Activated B cell treated with CpG ODN at 0.5 μM for 24 hours (primary cell): ENCODE measurements around the gene ABHD3. TPM values are rescaled to one million over a fixed set of nuclear protein-coding genes. Genes with fewer than 3 reads are reported as not detected.
"Not testable (repeated sequence)": the region's sequence is repeated elsewhere in the genome, so short reads cannot be mapped to it uniquely, and the experiment has no call there.

Experiments used
- ATAC-seq: fragments of 200-7000 bp; cut with Tn5 transposase; one replicate; pipeline ENCODE4 v1.10.0; 2021; ENCODE audit warnings: low read depth, mild to moderate bottlenecking, moderate library complexity
- CTCF ChIA-PET: fragments of 350-600 bp; sonication (Branson Sonifier 250); formaldehyde crosslinking; loops from one replicate; lab custom pipeline; 2021; ENCODE audit warnings: antibody characterized with exemption; lab: Charles Lee
- POLR2A ChIA-PET: fragments of 350-600 bp; sonication (Branson Sonifier 250); formaldehyde crosslinking; loops from one replicate; lab custom pipeline; 2021; ENCODE audit warnings: antibody characterized with exemption; lab: Charles Lee
- DNase-seq: peaks from one replicate; pipeline ENCODE4 v3.0.0; 2022
- H3K27ac Mint-ChIP-seq: one replicate; pipeline ENCODE4 v1.8.0; 2020; ENCODE audit warnings: mixed read lengths
- H3K27me3 Mint-ChIP-seq: one replicate; pipeline ENCODE4 v1.8.0; 2021; ENCODE audit warnings: mixed read lengths
- H3K36me3 Mint-ChIP-seq: one replicate; pipeline ENCODE4 v1.8.0; 2021; ENCODE audit warnings: low read depth, mixed read lengths
- H3K4me1 Mint-ChIP-seq: one replicate; pipeline ENCODE4 v1.8.0; 2021; ENCODE audit warnings: mixed read lengths
- H3K4me3 Mint-ChIP-seq: one replicate; pipeline ENCODE4 v1.8.0; 2020; ENCODE audit warnings: mild to moderate bottlenecking, mixed read lengths
- H3K9me3 Mint-ChIP-seq: one replicate; pipeline ENCODE4 v1.8.0; 2020; ENCODE audit warnings: mixed read lengths
- CTCF ChIP-seq: fragments of 200-600 bp; IDR thresholded peaks from one replicate; pipeline ENCODE4 v1.8.0; 2022; ENCODE audit warnings: antibody characterized with exemption, mild to moderate bottlenecking
- intact Hi-C: fragments of 100-400 bp; cut with micrococcal nuclease; formaldehyde crosslinking; loops from one replicate; pipeline ENCODE4 v1.15.1; 2024
- total RNA-seq: library from RNA; stranded (reverse); gene quantifications from 2 replicates; pipeline ENCODE4 v1.2.3, GENCODE V29; 2022

The ABHD3 gene
- total RNA-seq, 1 donor from 2014 or later: 29.5 TPM

GRCh38 chr18:21727702-21728101 lies 23.1 kb upstream of the ABHD3 start:
- Mint-ChIP-seq H3K9me3 (no peaks in the 10 kb centered on the region), H3K36me3 (no peaks in the 10 kb centered on the region), H3K27me3 (no peaks in the 10 kb centered on the region), H3K4me1 (no peaks in the 10 kb centered on the region), H3K27ac (no peak overlapping the region), H3K4me3 (no peak overlapping the region)
- no peak for TF ChIP-seq CTCF
- ATAC-seq (no peak), DNase-seq (no peak)
- CTCF ChIA-PET: no interaction called here
- intact Hi-C loops: no loop called here
- POLR2A ChIA-PET: no interaction called here

- no peak for ATAC-seq
- no peak for TF ChIP-seq CTCF
- ChIA-PET POLR2A (no interaction called here), CTCF (no interaction called here)
- no peak for DNase-seq
- Mint-ChIP-seq H3K9me3 (no peaks in the 10 kb centered on the region), H3K27me3 (no peaks in the 10 kb centered on the region), H3K36me3 (no peaks in the 10 kb centered on the region), H3K4me1 (no peaks in the 10 kb centered on the region), H3K4me3 (no peak overlapping the region), H3K27ac (no peak overlapping the region)
- intact Hi-C loops: no loop called here
These were observed 20.6 kb upstream of the ABHD3 start for GRCh38 chr18:21725201-21725600.

- intact Hi-C loops: no loop called here
- Mint-ChIP-seq H3K4me3 (no peak overlapping the region), H3K27ac (no peak overlapping the region), H3K27me3 (no peaks in the 10 kb centered on the region), H3K9me3 (no peaks in the 10 kb centered on the region), H3K4me1 (no peaks in the 10 kb centered on the region), H3K36me3 (no peaks in the 10 kb centered on the region)
- POLR2A ChIA-PET: no interaction called here
- CTCF ChIA-PET: no interaction called here
- no peak for TF ChIP-seq CTCF
- DNase-seq: no peak
- ATAC-seq: no peak
These were observed 18.1 kb upstream of the ABHD3 start for GRCh38 chr18:21722687-21723086.

GRCh38 chr18:21714474-21714873 lies 9.9 kb upstream of the ABHD3 start:
- no peaks in the 10 kb centered on the region for H3K36me3 Mint-ChIP-seq
- POLR2A ChIA-PET: no interaction called here
- DNase-seq (no peak), ATAC-seq (no peak)
- peaks cover 6% of the 10 kb centered on the region for H3K9me3 Mint-ChIP-seq
- H3K27ac Mint-ChIP-seq: no peak overlapping the region
- CTCF ChIA-PET: no interaction called here
- H3K4me1 Mint-ChIP-seq: no peaks in the 10 kb centered on the region
- no peak for TF ChIP-seq CTCF
- H3K4me3 Mint-ChIP-seq: no peak overlapping the region
- H3K27me3 Mint-ChIP-seq: peaks cover 3% of the 10 kb centered on the region
- intact Hi-C loops: no loop called here

GRCh38 chr18:21707130-21707529 lies 2.6 kb upstream of the ABHD3 start:
- H3K36me3 Mint-ChIP-seq, POLR2A ChIA-PET, CTCF ChIA-PET, DNase-seq, H3K27me3 Mint-ChIP-seq, H3K4me3 Mint-ChIP-seq, ATAC-seq, H3K27ac Mint-ChIP-seq, H3K9me3 Mint-ChIP-seq: not testable (repeated sequence)
- intact Hi-C loops: loop anchor here (10.0 kb wide), 1 partner anchor 78 kb away; no protein-coding TSS in a partner anchor
- H3K4me1 Mint-ChIP-seq: peaks cover 25% of the 10 kb centered on the region

- Mint-ChIP-seq H3K9me3 (no peaks in the 10 kb centered on the region), H3K36me3 (peaks cover 14% of the 10 kb centered on the region), H3K4me1 (peaks cover 25% of the 10 kb centered on the region), H3K27me3 (no peaks in the 10 kb centered on the region), H3K4me3 (no peak overlapping the region), H3K27ac (no peak overlapping the region)
- DNase-seq (no peak), ATAC-seq (no peak)
- CTCF ChIA-PET: no interaction called here
- intact Hi-C loops: loop anchor here (10.0 kb wide), 1 partner anchor 78 kb away; no protein-coding TSS in a partner anchor
- POLR2A ChIA-PET: no interaction called here
- TF ChIP-seq CTCF: no peak
These were observed 1.9 kb upstream of the ABHD3 start for GRCh38 chr18:21706386-21706865.
